ENCODE measurements around the gene PLXNA3. TPM values are rescaled to one million over a fixed set of nuclear protein-coding genes. Genes with fewer than 3 reads are reported as not detected.
"Not testable (repeated sequence)": the region's sequence is repeated elsewhere in the genome, so short reads cannot be mapped to it uniquely, and the experiment has no call there.

PLXNA3 gene
- total and polyA plus RNA-seq, 8 donors: 2.3 to 296 (median 13.9) TPM

- intact Hi-C loops (cut with DNase I; ENCODE audit: low total_unique reads): no loop called here
- Histone ChIP-seq H3K9me3 (no peaks in the 10 kb centered on the region), H3K36me3 (no peaks in the 10 kb centered on the region), H3K27me3 (no peaks in the 10 kb centered on the region), H3K4me1 (peaks cover 0 to 9% (median under 1%) of the 10 kb centered on the region in 4 donors), H3K27ac (no peak overlapping the region), H3K4me3 (no peak overlapping the region)
- no peak for DNase-seq
- TF ChIP-seq, protein P1, sequence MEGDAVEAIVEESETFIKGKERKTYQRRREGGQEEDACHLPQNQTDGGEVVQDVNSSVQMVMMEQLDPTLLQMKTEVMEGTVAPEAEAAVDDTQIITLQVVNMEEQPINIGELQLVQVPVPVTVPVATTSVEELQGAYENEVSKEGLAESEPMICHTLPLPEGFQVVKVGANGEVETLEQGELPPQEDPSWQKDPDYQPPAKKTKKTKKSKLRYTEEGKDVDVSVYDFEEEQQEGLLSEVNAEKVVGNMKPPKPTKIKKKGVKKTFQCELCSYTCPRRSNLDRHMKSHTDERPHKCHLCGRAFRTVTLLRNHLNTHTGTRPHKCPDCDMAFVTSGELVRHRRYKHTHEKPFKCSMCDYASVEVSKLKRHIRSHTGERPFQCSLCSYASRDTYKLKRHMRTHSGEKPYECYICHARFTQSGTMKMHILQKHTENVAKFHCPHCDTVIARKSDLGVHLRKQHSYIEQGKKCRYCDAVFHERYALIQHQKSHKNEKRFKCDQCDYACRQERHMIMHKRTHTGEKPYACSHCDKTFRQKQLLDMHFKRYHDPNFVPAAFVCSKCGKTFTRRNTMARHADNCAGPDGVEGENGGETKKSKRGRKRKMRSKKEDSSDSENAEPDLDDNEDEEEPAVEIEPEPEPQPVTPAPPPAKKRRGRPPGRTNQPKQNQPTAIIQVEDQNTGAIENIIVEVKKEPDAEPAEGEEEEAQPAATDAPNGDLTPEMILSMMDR (IDR thresholded peaks at IDR 0.05): no peak
- TF ChIP-seq EP300 (IDR thresholded peaks at IDR 0.05) (no peak), POLR2AphosphoS5 (IDR thresholded peaks at IDR 0.05) (no peak), POLR2A (IDR thresholded peaks at IDR 0.05) (no peak)
- 63 to 82% (median 69%) methylated on average over 2 to 3 of the region's 3 CpGs for whole genome bisulfite sequencing, 5 donors
Observed at GRCh38 chrX:154494715-154495114, 36.6 kb downstream of the PLXNA3 start.

DNA sequence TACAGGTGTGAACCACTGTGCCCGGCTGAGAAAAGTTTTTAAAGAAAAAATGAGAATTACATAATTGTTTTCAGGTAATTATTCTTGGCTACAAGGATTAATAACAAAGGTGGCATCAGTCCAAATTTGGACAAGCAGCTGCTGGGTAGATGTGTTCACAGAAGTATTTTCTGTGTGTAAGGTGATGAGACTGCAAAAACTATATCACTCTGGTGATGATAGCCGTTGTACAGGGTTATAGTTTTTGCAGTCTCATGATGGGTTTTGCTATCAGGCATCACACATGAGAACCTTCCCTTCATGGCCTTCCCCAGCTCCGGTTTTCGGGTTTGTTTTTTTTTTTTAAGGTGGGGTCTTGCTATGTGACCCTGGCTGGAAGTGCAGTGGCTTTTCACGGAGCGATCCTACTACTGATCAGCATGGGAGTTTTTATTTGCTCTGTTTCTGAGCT, 37.4 kb downstream of the PLXNA3 start:
- TF ChIP-seq POLR2A (IDR thresholded peaks at IDR 0.05): no peak
- no peak for TF ChIP-seq POLR2AphosphoS5 (IDR thresholded peaks at IDR 0.05)
- TF ChIP-seq EP300 (IDR thresholded peaks at IDR 0.05): no peak
- TF ChIP-seq, protein P1 (IDR thresholded peaks at IDR 0.05): no peak
- intact Hi-C loops (cut with DNase I; ENCODE audit: low total_unique reads): no loop called here
- 77 to 89% (median 80%) methylated on average over 6 of the region's 6 CpGs for WGBS, 5 donors

GRCh38 chrX:154496591-154497137, 38.6 kb downstream of the PLXNA3 start:
- H3K36me3 ChIP-seq; intact Hi-C loops (cut with DNase I; ENCODE audit: low total_unique reads); H3K4me1 ChIP-seq; H3K27ac ChIP-seq; H3K27me3 ChIP-seq; H3K9me3 ChIP-seq; DNase-seq; H3K4me3 ChIP-seq: not testable (repeated sequence)
- WGBS, 5 donors: 63 to 94% (median 82%) methylated on average over 4 of the region's 4 CpGs

More for the DNA sequence above, 37.4 kb downstream of the PLXNA3 start:
- no peak for DNase-seq
- peaks cover 0 to 6% (median 0%) of the 10 kb centered on the region in 4 donors for H3K4me1 ChIP-seq
- H3K36me3 ChIP-seq: no peaks in the 10 kb centered on the region
- no peak overlapping the region for H3K4me3 ChIP-seq
- no peaks in the 10 kb centered on the region for H3K27me3 ChIP-seq
- no peak overlapping the region for H3K27ac ChIP-seq
- H3K9me3 ChIP-seq: no peaks in the 10 kb centered on the region

DNA sequence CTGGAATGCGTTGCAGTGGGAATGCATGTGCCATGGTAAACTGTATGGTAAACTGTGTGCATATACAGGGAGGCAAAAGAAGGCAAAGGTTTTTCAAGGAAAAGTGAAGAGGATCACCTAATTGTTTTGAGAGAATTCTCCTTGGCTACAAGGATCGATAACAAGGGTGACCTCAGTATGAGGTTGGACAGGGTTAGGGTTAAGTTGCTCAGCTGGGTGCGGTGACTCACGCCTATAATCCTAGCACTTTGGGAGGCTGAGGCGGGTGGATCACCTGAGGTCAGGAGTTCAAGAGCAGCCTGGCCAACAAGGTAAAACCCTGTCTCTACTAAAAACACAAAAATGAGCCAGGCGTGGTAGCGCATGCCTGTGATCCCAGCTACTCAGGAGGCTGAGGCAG, 43.3 kb downstream of the PLXNA3 start:
- intact Hi-C loops (cut with DNase I; ENCODE audit: low total_unique reads); H3K27ac ChIP-seq; H3K9me3 ChIP-seq; H3K4me3 ChIP-seq; H3K4me1 ChIP-seq; DNase-seq; H3K27me3 ChIP-seq: not testable (repeated sequence)
- H3K36me3 ChIP-seq: peaks cover 0 to 16% (median 15%) of the 10 kb centered on the region in 4 donors
- WGBS, 5 donors: 77 to 90% (median 87%) methylated on average over 7 of the region's 7 CpGs

- Histone ChIP-seq H3K36me3 (peaks cover 0 to 23% (median 22%) of the 10 kb centered on the region in 4 donors), H3K4me1 (no peaks in the 10 kb centered on the region), H3K27me3 (no peaks in the 10 kb centered on the region), H3K27ac (no peak overlapping the region), H3K4me3 (no peak overlapping the region), H3K9me3 (no peaks in the 10 kb centered on the region)
- TF ChIP-seq, protein P1 (IDR thresholded peaks at IDR 0.05): no peak
- intact Hi-C loops (cut with DNase I; ENCODE audit: low total_unique reads): no loop called here
- WGBS, 5 donors: 77 to 89% (median 81%) methylated on average over 6 to 8 of the region's 8 CpGs
- DNase-seq: no peak
Observed at GRCh38 chrX:154502098-154502497, 44.0 kb downstream of the PLXNA3 start.
